Gastroesophageal sphincter (tissue), 3 donors: ENCODE data around the gene KLHL30.

Source experiments
- CTCF ChIP-seq, 4 experiments: fragments of 200-600 bp in 2 of 4; fragments of 450-650 bp in 2 of 4; sonication (generic) in 1 of 4; IDR thresholded peaks; one replicate each; pipeline ENCODE4 v1.5.1; 2017 to 2019; ENCODE audit warnings: antibody characterized with exemption in 4 of 4, mild to moderate bottlenecking in 2 of 4, moderate library complexity in 2 of 4
- POLR2A ChIP-seq, 2 donors: fragments of 450-650 bp; IDR thresholded peaks; one replicate each; pipeline ENCODE4 v1.6.1; 2017; ENCODE audit warnings: antibody characterized with exemption in 2 of 2, mild to moderate bottlenecking in 2 of 2, moderate library complexity in 1 of 2
- POLR2AphosphoS5 ChIP-seq: sonication (generic); formaldehyde crosslinking; IDR thresholded peaks from one replicate; pipeline ENCODE4 v1.6.1; 2017; ENCODE audit warnings: antibody characterized with exemption

- no peak for TF ChIP-seq CTCF (IDR thresholded peaks at IDR 0.05)
- no peak for TF ChIP-seq POLR2A (IDR thresholded peaks at IDR 0.05)
- TF ChIP-seq POLR2AphosphoS5 = no peak
These were observed 36.3 kb upstream of the KLHL30 start for GRCh38 chr2:238101891-238102841.
